Activated CD8-positive, alpha-beta memory T cell treated with anti-CD3 and anti-CD28 coated beads for 48 hours (primary cell): Measurements from ENCODE around the gene MED7.
A peak's percentile ranks its signal among the peaks of the same experiment; 100 is the strongest.
"Not testable (repeated sequence)": the region's sequence is repeated elsewhere in the genome, so short reads cannot be mapped to it uniquely, and the experiment has no call there.

Experiments used
- DNase-seq, 3 experiments: peaks; one replicate each; pipeline ENCODE4 v3.0.0-alpha.2; 2020; ENCODE audit warnings: low read depth in 2 of 3, low spot score in 2 of 3

The MED7 gene

DNA sequence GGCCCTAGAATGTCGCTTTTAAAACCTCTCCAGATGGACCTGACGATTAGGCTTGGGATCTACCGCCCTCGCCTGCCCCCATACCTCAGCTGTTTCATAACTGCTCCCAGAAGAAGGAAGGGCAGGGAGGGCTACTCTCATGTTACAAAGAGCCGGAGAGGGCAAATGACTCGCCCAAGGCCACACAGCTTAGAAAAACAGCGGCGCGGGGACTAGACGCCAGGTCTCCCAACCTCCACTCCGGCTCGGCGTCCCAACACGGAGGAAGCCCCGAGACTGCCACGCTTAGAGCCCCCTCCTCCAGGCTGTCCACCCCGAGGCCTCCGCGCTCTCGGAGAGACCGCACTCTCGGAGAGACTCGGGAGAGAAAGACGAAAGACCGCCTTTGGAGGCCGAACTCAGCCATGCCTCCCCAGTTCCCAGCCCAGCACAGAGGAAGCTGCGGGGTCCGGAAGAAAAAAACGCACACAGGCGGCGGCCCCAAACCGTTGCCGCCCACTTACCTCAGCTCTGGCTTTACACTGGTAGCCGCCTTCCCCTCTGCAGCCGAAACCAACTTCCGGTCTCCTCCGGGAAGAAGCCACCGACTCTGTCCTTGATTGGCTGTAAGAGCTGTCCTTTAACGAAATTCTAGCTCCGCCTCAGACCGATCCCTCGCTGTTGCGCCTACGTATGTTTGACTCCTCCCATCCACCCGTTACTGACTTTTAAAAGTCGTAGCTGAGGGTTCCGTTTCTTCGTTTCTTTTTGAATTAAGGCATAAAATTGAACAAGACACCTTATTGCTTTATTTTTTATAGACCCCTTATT, at the start of gene MED7:
TSS of gene MED7 (minus strand) at position 549 of the 810 bp plus-strand sequence. CDS start 3,434 bp downstream, outside the sequence.
- DNase-seq, result peak; percentile 55 to 80 (median 79)

GRCh38 chr5:157189223-157189622, 46.6 kb upstream of the MED7 start:
- no peak for DNase-seq

GRCh38 chr5:157188270-157188669, 45.6 kb upstream of the MED7 start:
- no peak for DNase-seq

- DNase-seq, result no peak
Observed at GRCh38 chr5:157187046-157187754, 44.5 kb upstream of the MED7 start.

- no peak for DNase-seq
Observed at GRCh38 chr5:157186309-157187045, 43.8 kb upstream of the MED7 start.

DNA sequence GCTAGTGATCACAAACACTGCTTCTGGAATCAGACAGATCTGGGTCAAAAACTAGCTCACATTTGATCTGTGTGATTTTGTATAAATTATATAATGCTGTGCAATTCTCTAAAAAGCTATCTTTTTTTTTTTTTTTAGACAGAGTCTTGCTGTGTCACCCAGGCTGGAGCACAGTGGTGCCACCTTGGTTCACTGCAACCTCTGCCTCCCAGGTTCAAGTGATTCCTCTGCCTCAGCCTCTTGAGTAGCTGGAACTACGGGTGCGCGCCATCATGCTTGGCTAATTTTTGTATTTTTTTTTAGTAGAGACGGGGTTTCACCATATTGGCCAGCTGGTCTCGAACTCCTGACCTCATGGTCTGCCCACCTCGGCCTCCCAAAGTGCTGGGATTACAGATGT, 42.5 kb upstream of the MED7 start:
- not testable (repeated sequence) for DNase-seq

DNA sequence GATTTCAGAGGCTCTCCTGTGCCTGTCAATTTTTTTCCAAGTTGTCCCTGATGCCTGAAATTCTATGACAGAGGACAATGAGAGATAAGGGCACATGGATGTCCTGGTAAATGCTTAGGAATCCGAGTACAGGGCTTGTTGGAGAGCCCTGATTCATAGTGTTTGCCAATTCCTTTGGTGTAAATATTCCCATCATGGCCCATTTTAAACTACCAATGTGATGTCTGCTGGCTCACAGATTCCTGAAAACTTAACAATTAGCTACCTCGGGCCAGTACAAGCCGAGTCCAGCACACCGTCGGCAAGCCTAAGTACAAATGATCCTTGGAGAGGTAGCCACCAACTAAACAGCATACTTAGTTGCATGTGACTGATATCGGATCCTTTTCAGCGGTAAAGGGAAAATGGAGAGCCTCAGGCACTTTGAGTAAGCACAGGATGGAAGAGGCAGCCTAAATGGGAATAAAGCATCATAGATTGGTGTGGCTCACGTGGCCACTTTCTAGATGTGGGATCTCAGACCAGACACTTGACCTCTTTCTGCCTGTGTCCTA, 41.5 kb upstream of the MED7 start:
- no peak for DNase-seq

GRCh38 chr5:157182143-157182757, 39.6 kb upstream of the MED7 start:
- DNase-seq, result no peak

DNA sequence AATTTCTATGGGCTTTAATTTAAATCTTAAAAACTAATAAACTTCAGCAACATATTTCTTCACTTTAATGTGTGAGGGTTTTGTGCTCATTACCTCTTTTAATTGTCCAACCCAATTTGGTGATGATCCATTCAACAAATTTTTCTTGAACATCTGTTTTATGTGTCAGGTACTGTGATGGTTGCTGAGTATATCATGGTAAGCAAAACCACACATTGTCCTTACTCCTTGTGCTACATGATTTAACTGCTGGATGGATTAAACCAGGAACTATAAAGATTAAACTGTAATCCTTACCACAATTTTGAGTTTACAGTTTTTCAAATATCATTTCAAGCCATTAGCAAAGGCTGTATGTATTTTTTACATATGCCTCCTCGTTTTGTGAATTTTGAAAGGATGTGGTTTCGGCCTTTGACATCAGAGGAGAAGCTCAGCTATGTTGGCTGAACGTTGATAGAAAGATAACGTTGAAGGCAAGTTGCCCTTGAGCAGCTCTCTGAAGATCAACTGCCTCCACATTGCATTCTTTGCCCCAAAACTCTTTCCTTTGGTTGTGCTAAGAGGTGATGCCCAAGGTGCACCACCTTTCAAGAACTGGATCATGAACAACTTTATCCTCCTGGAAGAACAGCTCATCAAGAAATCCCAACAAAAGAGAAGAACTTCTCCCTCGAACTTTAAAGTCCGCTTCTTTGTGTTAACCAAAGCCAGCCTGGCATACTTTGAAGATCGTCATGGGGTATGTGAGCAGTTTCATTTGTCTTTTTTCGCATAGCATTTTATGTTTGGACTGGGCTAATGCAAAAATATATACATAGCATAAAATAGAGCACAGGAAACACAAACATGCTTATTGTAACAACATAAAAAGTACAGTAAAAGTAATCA, 38.0 kb upstream of the MED7 start, which contains the start of gene ITK:
TSS of gene ITK (plus strand) at position 467 of the 891 bp plus-strand sequence. CDS start at position 605, 138 bp downstream.
- no peak for DNase-seq

DNA sequence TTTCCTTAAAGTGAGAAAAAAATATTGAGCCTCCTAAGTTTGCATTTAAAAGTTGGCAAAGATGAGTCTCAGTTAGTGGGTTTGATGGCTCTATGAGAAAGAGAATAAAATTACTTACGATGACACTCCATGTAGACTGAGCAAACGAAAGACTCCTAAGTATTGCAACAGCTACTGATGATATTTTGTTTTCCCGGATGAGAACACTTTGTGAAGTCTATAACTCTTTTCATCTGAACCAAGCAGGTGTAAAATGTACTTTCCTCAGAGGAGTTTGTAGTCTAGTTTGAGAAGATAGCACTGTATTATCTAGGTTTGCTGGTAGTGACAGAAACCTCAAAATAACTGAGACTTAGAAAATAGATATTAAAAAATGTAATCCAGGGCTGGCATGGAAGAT, 36.3 kb upstream of the MED7 start:
- no peak for DNase-seq

DNA sequence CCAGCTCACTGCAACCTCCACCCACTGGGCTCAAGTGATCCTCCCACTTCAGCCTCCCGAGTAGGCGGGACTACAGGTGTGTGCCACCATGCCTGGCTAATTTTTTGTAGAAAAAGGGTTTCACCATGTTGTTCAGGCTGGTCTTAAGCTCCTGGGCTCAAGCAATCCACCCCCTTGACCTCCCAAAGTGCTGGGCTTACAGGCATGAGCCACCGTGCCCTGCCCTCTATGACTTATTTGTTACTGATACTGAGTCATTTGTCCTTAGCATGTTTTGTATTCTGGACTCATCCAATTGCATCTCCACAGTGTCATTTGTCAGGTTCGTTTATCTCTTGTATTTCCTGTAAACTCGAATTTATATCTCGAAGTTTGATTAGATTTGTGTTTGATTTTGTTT, 35.3 kb upstream of the MED7 start:
- DNase-seq, result no peak

DNA sequence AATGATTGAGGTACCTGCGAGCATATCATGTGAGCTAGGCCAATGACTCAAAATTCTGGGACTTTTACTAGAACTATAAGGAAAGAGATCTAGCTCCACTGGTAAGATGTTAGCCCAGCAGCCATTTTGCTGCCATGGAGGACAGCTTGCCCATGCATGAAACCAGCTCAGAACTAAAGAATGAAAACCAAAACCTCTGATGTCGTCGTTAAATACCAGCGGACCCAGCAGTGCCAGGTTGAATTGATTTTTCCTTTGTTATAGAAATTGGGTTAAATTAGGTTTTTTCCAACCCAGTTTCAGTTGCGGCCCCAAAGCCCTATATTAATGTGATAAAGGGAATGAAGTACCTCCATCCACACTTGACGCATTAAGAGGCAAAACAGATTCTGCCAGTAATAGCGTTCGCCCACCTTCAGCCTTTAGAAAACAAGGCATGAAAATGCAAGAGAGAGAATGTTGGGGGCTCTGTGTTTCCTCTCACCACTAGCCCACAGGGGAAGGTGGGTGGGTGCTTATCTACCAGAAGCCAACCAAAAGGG, 32.5 kb upstream of the MED7 start:
- DNase-seq, result no peak

GRCh38 chr5:157172403-157172802, 29.7 kb upstream of the MED7 start:
- DNase-seq, result peak in 2 of 3 experiments; percentile 54 to 77

DNA sequence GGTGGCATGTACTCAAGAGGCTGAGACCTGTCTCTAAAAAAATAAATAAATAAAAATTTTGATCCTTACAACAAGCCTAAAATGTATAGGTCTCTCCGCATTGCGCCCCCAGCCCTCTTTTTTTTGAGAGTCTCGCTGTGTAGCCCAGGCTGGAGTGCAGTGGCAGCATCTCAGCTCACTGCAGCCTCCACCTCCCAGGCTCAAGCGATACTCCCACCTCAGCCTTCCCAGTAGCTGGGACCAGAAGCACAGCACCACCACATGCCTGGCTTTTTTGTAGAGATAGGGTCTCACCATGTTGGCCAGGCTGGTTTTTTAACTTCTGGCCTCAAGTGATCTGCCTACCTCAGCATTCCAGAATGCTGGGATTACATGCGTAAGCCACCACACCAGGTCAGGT, 25.6 kb upstream of the MED7 start:
- DNase-seq, result no peak

- no peak for DNase-seq
Observed at GRCh38 chr5:157167214-157167621, 24.6 kb upstream of the MED7 start.

- DNase-seq, result no peak
Observed at GRCh38 chr5:157166214-157167213, 23.8 kb upstream of the MED7 start, which contains the start of gene GARIN3. TSS of gene GARIN3 (minus strand) at chr5:157166264. CDS start at chr5:157166168, 96 bp downstream.

- DNase-seq, result no peak
Observed at GRCh38 chr5:157165668-157166067, 23.0 kb upstream of the MED7 start.

- DNase-seq, result no peak
Observed at GRCh38 chr5:157165261-157165660, 22.6 kb upstream of the MED7 start.
